ENCODE measurements around the gene C21orf58. TPM values are rescaled to one million over a fixed set of nuclear protein-coding genes. Genes with fewer than 3 reads are reported as not detected.

The C21orf58 gene
- total RNA-seq, 1 donor from 2014 or later, result 0.53 TPM

- Histone ChIP-seq H3K36me3 (ENCODE audit: control insufficient read depth, insufficient read depth, low read length) (peaks cover 20% of the 10 kb centered on the region), H3K27me3 (ENCODE audit: control insufficient read depth, insufficient read depth, low read length) (no peaks in the 10 kb centered on the region), H3K4me3 (ENCODE audit: low read depth, low read length) (no peak overlapping the region)
- no peak for TF ChIP-seq CTCF (IDR thresholded peaks at IDR 0.05; ENCODE audit: insufficient read depth, low read length, severe bottlenecking)
- DNase-seq (ENCODE audit: low read depth) (no peak), FAIRE-seq (no peak)
Observed at GRCh38 chr21:46361935-46362334, 38.3 kb upstream of the C21orf58 start.

DNA sequence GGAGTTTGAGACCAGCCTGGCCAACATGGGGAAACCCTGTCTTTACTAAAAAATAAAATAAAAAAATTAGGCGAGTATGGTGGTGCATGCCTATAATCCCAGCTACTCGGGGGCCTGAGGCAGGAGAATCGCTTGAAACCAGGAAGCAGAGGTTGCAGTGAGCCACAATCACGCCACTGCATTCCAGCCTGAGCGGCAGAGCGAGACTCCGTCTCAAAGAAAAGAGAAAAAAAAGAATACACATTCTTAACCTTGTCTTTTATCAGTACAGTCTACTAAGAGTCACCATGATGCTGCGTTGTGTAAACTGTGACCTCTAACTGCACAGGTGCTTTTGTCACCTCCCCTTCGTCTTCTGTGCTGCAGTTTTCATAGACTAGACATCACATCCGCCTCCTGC is 37.5 kb upstream of the C21orf58 start:
- no peak for DNase-seq (ENCODE audit: low read depth)
- H3K4me3 ChIP-seq (ENCODE audit: low read depth, low read length), result no peak overlapping the region
- H3K27me3 ChIP-seq (ENCODE audit: control insufficient read depth, insufficient read depth, low read length), result no peaks in the 10 kb centered on the region
- no peak for FAIRE-seq
- peaks cover 17% of the 10 kb centered on the region for H3K36me3 ChIP-seq (ENCODE audit: control insufficient read depth, insufficient read depth, low read length)
- TF ChIP-seq CTCF (IDR thresholded peaks at IDR 0.05; ENCODE audit: insufficient read depth, low read length, severe bottlenecking), result no peak

- Histone ChIP-seq H3K4me3 (ENCODE audit: low read depth, low read length) (no peak overlapping the region), H3K36me3 (ENCODE audit: control insufficient read depth, insufficient read depth, low read length) (peaks cover 27% of the 10 kb centered on the region), H3K27me3 (ENCODE audit: control insufficient read depth, insufficient read depth, low read length) (no peaks in the 10 kb centered on the region)
- TF ChIP-seq CTCF (IDR thresholded peaks at IDR 0.05; ENCODE audit: insufficient read depth, low read length, severe bottlenecking), result no peak
- FAIRE-seq (no peak), DNase-seq (ENCODE audit: low read depth) (no peak)
Observed at GRCh38 chr21:46357684-46358425, 34.2 kb upstream of the C21orf58 start.

- TF ChIP-seq CTCF (IDR thresholded peaks at IDR 0.05; ENCODE audit: insufficient read depth, low read length, severe bottlenecking), result no peak
- Histone ChIP-seq H3K36me3 (ENCODE audit: control insufficient read depth, insufficient read depth, low read length) (peaks cover 29% of the 10 kb centered on the region), H3K4me3 (ENCODE audit: low read depth, low read length) (no peak overlapping the region), H3K27me3 (ENCODE audit: control insufficient read depth, insufficient read depth, low read length) (no peaks in the 10 kb centered on the region)
- DNase-seq (ENCODE audit: low read depth) (no peak), FAIRE-seq (no peak)
Observed at GRCh38 chr21:46357335-46357604, 33.6 kb upstream of the C21orf58 start.

- no peak for DNase-seq (ENCODE audit: low read depth)
- FAIRE-seq, result peak; percentile 7
- Histone ChIP-seq H3K4me3 (ENCODE audit: low read depth, low read length) (no peak overlapping the region), H3K27me3 (ENCODE audit: control insufficient read depth, insufficient read depth, low read length) (no peaks in the 10 kb centered on the region), H3K36me3 (ENCODE audit: control insufficient read depth, insufficient read depth, low read length) (peaks cover 29% of the 10 kb centered on the region)
- no peak for TF ChIP-seq CTCF (IDR thresholded peaks at IDR 0.05; ENCODE audit: insufficient read depth, low read length, severe bottlenecking)
Observed at GRCh38 chr21:46356494-46357334, 33.0 kb upstream of the C21orf58 start.
